ENCODE results near the gene RXFP4. TPM values are rescaled to one million over a fixed set of nuclear protein-coding genes. Genes with fewer than 3 reads are reported as not detected.
A peak's percentile ranks its signal among the peaks of the same experiment; 100 is the strongest.

Gene RXFP4
- total RNA-seq, 1 donor from 2014 or later, result not detected

GRCh38 chr1:155976913-155977689 lies 35.7 kb downstream of the RXFP4 start:
- H3K27me3 Mint-ChIP-seq (ENCODE audit: low read depth), result no peaks in the 10 kb centered on the region
- peak overlapping the region; percentile 100 for H3K27ac Mint-ChIP-seq (ENCODE audit: unreplicated experiment)
- DNase-seq (ENCODE audit: low spot score), result no peak
- no peaks in the 10 kb centered on the region for H3K9me3 Mint-ChIP-seq (ENCODE audit: low read depth)
- TF ChIP-seq, protein P1, sequence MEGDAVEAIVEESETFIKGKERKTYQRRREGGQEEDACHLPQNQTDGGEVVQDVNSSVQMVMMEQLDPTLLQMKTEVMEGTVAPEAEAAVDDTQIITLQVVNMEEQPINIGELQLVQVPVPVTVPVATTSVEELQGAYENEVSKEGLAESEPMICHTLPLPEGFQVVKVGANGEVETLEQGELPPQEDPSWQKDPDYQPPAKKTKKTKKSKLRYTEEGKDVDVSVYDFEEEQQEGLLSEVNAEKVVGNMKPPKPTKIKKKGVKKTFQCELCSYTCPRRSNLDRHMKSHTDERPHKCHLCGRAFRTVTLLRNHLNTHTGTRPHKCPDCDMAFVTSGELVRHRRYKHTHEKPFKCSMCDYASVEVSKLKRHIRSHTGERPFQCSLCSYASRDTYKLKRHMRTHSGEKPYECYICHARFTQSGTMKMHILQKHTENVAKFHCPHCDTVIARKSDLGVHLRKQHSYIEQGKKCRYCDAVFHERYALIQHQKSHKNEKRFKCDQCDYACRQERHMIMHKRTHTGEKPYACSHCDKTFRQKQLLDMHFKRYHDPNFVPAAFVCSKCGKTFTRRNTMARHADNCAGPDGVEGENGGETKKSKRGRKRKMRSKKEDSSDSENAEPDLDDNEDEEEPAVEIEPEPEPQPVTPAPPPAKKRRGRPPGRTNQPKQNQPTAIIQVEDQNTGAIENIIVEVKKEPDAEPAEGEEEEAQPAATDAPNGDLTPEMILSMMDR (IDR thresholded peaks at IDR 0.05), result no peak
- H3K4me1 Mint-ChIP-seq (ENCODE audit: low read depth), result peaks cover 89% of the 10 kb centered on the region
- peaks cover 8% of the 10 kb centered on the region for H3K36me3 Mint-ChIP-seq (ENCODE audit: low read depth)
- H3K4me3 Mint-ChIP-seq (ENCODE audit: unreplicated experiment), result peak overlapping the region; percentile 95

DNA sequence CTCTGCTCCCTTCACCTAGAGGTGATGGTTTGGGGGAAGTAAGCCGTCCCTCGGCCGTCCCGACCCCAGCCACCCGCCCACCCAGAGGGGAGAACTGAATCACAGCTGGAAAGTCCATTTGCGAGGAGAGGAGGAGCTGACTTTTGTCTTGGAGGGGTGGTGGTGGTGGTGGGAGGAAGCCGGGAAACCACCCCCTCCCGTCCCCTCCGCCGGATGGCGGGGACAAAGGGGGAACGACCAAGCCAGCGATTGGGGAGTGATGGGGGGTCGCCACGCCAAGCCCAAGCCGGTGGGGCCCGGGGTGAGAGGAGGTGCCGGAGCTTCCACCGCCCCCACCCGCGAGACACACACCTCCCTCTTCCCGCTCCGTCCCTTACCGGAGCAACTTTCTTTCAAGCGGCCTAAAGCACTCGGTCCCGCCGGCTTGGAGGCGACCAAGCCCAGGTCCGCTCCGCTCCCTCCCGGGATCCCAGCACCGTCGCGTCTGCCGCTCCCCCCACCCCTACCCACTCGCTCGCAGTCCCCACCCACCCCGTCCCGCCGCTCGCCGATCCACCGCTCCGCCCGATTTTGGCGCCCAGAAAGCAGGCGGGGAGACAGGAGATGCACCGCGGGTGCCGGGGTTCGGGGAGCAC lies 36.4 kb downstream of the RXFP4 start:
- Mint-ChIP-seq H3K27me3 (ENCODE audit: low read depth) (no peaks in the 10 kb centered on the region), H3K27ac (ENCODE audit: unreplicated experiment) (peak overlapping the region; percentile 100), H3K36me3 (ENCODE audit: low read depth) (peaks cover 8% of the 10 kb centered on the region), H3K9me3 (ENCODE audit: low read depth) (no peaks in the 10 kb centered on the region), H3K4me3 (ENCODE audit: unreplicated experiment) (peak overlapping the region; percentile 95), H3K4me1 (ENCODE audit: low read depth) (peaks cover 89% of the 10 kb centered on the region)
- TF ChIP-seq, protein P1 (IDR thresholded peaks at IDR 0.05), result no peak
- no peak for DNase-seq (ENCODE audit: low spot score)

DNA sequence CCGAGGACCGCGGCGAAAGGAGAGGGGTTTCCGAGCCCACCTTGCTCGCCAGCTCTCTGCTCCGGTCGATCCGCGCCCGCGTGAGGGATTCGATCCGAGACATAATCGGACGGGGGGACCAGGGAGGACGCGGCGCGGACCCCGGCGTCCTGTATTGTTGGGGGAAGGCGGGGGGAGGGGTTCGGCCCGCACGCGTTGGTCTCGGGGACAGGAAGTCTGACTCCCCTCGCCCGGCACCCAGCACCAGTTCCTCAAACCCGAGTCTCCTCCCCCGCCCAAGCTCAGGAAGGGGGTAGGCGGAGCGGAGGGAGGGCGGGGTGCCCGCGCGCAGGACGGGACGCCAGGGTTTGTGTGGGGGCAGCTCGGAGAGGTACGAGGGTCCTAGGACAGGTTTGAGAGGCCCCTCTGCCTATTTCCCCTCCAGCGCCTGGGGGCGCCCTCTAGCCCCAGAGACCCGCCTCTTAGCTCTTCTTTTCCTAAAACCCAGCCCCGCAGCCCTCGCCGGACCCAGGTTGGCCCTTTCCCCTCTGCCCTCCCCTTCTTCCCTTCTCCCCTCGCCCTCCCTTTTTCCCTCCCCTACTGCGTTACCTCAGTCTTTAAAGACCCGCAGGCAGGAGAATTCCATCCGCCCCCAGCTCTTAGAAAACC lies 37.0 kb downstream of the RXFP4 start, which contains the start of gene ARHGEF2:
TSS of gene ARHGEF2 (minus strand) at position 223 of the 648 bp plus-strand sequence. CDS start at position 103, 120 bp downstream.
- Mint-ChIP-seq H3K4me1 (ENCODE audit: low read depth) (peaks cover 89% of the 10 kb centered on the region), H3K27me3 (ENCODE audit: low read depth) (no peaks in the 10 kb centered on the region), H3K9me3 (ENCODE audit: low read depth) (no peaks in the 10 kb centered on the region), H3K4me3 (ENCODE audit: unreplicated experiment) (peak within 1 kb of the TSS; percentile 95), H3K36me3 (ENCODE audit: low read depth) (peaks cover 2% of the 10 kb centered on the region), H3K27ac (ENCODE audit: unreplicated experiment) (peak within 1 kb of the TSS; percentile 100)
- DNase-seq (ENCODE audit: low spot score), result no peak
- TF ChIP-seq, protein P1 (IDR thresholded peaks at IDR 0.05), result peak; percentile 66

DNA sequence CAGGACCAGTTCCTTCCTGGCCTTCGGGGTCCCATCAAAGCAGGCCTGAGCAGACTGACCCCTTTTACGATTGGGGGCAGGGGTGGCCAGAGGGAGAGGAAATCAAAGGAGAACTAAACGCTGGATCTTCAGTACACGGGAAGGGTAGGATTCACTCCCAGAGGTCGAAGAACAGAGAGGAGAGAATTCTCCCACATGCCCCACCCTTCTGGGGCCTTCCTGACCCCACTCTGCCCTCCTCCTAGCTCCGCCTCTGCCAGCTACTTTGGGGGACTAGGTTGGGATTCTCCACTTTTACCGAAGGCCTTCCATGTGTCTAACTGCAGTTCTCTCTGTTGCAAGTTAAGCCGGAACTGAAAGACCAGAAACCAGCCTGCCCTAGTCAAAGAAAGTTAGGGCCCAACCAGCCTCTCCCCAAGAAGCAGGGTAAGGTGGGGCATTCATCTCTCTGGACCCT lies 37.6 kb downstream of the RXFP4 start:
- no peaks in the 10 kb centered on the region for H3K27me3 Mint-ChIP-seq (ENCODE audit: low read depth)
- peak overlapping the region; percentile 100 for H3K27ac Mint-ChIP-seq (ENCODE audit: unreplicated experiment)
- TF ChIP-seq, protein P1 (IDR thresholded peaks at IDR 0.05), result no peak
- no peaks in the 10 kb centered on the region for H3K9me3 Mint-ChIP-seq (ENCODE audit: low read depth)
- peaks cover 90% of the 10 kb centered on the region for H3K4me1 Mint-ChIP-seq (ENCODE audit: low read depth)
- no peak for DNase-seq (ENCODE audit: low spot score)
- peak overlapping the region; percentile 95 for H3K4me3 Mint-ChIP-seq (ENCODE audit: unreplicated experiment)
- H3K36me3 Mint-ChIP-seq (ENCODE audit: low read depth), result peaks cover 2% of the 10 kb centered on the region
